ENCODE data around the gene STEAP1.
"Not testable (repeated sequence)": the region's sequence is repeated elsewhere in the genome, so short reads cannot be mapped to it uniquely, and the experiment has no call there.

The STEAP1 gene

DNA sequence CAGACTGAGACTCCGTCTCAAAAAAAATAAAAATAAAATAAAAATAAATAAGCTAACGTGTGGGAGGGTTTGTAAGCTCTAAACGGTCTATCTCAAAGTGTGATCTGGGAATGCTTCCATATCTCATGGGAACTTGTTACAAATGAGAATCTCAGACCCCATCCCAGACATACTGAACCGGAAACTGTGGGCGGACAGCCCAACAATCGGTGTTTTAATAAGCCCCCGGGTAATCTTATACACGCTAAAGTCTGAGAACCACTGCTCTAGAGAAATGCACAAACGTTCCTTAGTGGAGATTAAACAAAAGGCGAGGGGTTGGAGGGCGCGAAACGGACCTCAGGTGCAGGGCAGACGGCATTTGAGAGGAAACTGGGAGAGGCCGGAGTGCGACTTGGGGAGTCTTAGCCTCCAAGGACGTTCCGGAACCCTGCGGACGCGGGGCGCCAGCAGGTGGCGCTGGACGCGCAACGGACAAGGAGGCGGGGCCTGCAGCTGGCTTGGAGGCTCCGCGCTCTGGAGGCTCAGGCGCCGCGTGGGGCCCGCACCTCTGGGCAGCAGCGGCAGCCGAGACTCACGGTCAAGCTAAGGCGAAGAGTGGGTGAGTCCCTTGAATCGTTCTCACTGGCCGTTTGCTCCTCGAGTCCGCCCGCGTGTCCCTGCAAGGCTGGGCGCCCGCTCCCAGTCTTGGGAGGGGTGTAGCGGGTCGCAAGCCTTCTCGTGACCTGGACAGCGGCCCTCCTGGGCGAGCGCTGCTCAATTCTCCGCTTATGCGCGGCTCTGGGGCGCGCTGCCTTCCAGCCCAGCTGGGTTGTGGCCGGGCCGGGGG is at the start of gene STEAP1:
Gene STEAP1 (plus strand): TSS at position 527 of the 829 bp plus-strand sequence. CDS start 5,320 bp downstream, outside the sequence.
- peak; percentile 67 for DNase-seq (ENCODE audit: low read depth, low spot score)

DNA sequence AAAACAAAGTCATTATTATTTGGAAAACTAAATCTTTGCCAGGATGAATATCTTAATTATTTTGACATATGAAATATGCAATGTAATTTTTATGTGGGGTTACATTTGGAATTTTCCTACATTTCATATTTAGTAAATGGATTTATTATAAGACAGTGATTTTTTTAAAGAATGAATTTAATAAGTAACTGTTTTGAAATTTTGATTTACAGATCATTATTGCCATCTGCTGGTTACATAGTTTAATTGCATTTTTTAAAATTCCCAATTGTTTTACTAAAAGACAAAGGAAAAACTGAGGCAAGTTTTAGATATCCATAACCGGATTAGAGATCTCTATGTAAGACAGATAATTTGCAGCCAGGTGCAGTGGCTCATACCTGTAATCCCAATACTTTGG is 39.3 kb upstream of the STEAP1 start:
- not testable (repeated sequence) for DNase-seq (ENCODE audit: low read depth, low spot score)

DNA sequence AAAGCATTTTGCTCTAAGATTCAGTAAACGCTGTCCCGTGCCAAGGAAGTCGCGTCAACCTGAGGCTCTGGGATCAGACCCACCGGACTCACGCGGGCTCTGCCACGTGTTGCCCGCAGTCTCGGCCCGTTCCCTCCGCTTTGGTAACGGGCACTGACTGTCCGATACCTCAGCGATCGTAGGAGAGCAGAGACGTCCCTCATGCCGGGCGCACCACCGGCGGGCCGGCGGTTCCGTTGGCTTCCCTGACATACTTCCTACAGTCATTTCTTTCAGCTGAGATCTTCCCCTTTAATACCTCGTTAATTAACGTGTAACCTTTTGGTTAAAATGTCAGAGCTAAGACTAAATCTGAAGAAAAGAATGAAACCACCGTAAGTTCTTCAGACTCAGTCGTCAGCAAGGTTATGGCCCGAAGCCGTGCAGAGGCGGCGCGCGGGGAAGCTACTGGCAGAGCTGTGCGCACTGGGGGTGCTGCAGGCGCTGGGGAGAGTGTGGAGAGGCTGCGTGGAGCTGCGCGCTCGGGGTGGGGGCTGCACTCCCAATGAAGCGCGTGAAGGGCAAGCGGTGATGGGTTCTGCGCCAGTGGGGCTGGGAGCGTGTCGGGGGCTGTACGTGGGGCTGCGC is 35.6 kb upstream of the STEAP1 start:
- not testable (repeated sequence) for DNase-seq (ENCODE audit: low read depth, low spot score)

DNA sequence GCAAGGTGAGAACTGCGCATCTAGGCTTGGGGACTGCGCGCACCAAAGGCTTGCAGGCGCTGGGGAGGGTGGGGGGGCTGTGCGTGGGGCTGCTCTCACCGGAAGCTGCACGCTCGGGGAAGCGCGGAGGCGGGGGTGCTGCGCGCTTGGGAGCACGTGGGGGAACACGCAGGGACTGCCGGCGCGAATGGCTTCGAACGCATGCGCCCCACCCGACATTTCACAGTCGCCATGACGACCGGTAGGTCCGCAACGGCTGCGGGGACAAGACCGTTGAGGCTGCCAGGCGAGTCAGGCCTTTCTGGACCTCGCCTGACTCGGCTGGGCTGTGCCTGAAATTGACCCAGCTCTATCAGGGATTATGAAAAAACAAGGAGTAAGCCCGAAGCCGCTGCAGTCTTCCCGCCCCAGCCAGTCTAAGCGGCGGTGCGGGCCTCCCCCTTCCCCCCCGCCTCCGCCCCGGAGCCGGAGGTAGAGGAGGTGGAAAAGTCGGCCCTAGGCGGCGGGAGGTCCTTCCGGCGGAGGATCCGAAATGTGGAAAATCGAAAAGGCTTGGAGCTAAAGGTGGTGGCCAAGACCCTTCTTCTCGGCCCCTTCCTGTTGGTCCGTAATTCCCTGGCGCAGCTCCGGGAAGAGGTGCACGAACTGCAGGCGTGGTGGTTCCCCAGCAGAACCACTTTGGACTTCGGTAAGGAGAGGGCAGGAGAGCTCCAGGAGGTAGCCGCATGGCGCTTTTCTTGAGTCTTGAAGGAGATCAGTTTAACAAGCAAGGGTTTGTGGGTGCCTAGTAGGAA is 34.9 kb upstream of the STEAP1 start:
- no peak for DNase-seq (ENCODE audit: low read depth, low spot score)

DNA sequence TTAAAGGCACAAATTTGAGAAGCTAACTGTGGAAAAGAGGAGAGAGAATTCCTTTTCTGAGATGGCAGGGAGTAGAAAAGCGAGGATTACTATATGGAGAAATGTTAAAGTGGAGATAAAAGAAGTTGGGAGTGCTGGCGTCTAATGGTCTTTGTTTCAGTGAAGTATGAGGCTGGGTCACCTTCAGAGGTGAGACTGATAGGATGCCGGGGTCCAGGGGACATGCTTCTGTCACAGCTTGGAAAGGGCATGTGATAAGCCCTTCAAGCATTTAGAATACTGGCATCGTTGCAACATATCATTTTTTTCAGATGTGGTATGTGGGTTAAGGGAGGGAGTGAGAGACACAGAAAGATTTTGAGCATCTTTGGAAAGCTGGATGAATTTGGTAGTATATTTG is 34.1 kb upstream of the STEAP1 start:
- not testable (repeated sequence) for DNase-seq (ENCODE audit: low read depth, low spot score)

DNA sequence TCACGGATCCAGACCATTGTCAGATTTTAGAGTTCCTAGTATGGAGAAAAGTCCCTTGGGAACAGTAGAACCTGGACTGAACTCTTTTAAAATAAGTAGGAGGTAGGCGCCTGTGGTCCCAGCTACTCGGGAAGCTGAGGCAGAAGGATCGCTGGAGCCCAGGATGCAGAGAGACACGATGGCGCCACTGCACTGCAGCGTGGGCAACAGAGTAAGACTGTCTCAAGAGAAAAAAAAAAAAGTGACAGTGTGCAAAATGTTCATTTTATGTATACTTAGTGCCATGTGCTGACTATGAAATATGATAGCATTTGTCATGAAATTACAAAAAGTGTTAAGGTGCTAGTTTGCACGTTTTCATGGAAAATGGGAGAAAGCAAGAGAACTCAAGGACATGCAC is 22.5 kb upstream of the STEAP1 start:
- not testable (repeated sequence) for DNase-seq (ENCODE audit: low read depth, low spot score)

DNA sequence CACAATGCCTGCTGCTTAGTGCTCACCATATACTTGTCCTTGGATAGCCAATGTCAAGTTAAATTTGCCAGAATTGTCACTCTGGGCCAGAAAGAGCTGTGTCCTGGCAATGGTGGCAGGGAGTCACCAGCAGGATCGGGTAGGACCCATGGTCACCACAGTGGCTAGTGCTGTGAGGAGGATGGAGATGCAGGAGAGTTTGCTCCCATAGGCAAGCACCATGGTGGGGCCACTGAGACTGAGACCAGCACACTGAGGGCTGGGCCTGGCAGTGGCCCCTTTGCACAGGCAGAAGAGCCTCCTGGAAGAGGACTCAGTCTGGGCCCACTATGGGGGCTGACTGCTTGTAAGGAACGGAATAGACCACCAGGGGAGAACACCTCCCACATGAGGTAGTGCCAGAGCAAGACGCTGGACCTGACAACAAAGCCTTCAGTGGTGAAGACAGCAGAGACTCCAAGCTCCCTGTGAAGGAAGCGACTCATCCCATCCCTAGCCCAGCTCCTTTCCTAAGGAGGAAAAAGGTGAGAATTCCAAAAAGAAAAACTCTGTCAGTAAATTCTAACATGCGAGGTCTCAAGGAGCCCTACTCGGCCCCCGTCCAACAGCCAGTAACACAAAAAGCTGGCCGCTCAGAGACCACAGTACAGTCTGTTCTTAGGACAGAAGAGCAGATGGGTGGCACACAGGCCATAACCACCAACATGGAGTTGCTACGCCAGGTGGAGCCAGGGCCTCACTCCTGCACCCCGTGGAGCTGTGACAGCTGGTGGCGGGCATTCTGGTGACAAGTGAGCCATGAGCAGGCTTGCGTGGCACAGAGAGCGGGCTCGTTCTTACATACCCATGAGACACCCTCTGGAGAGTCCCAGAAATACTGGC is 6.9 kb upstream of the STEAP1 start:
- not testable (repeated sequence) for DNase-seq (ENCODE audit: low read depth, low spot score)

DNA sequence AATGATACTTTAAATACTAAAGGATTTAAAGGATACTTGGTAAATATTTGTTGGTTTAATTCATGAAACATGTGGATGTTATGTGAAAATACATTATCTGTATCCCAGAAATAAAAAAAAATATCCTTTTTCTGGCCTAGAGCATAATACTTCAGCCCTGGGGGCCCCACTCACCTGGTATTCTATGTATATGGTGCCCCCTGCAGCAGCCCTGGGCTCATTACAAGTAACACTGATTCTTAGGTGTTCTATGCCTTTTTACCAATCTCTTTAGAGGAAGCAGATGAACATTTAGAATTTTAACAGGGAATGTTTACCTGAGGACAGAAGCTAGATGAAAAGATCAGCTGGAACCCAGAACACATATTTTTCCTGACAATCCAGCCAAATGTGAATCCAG is 4.8 kb upstream of the STEAP1 start:
- not testable (repeated sequence) for DNase-seq (ENCODE audit: low read depth, low spot score)

DNA sequence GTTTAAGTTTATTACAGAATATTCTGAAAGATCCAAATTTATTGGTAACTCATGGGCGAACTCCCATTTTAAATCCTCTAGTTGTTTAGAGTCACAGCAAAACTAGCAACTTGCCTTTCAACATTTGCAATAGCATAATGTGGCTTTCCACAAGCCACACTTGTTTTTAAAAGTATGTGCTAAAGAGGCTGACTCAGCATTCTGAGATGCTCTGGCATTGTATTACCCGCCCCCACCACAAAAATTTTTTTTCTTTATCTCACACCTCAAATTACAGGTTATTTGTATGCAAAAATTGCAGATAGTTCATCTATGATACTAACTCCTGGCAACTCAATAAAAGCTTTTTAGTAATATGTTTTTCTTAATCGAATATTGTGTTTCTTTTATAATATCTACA is 2.4 kb upstream of the STEAP1 start:
- DNase-seq (ENCODE audit: low read depth, low spot score), result not testable (repeated sequence)

DNA sequence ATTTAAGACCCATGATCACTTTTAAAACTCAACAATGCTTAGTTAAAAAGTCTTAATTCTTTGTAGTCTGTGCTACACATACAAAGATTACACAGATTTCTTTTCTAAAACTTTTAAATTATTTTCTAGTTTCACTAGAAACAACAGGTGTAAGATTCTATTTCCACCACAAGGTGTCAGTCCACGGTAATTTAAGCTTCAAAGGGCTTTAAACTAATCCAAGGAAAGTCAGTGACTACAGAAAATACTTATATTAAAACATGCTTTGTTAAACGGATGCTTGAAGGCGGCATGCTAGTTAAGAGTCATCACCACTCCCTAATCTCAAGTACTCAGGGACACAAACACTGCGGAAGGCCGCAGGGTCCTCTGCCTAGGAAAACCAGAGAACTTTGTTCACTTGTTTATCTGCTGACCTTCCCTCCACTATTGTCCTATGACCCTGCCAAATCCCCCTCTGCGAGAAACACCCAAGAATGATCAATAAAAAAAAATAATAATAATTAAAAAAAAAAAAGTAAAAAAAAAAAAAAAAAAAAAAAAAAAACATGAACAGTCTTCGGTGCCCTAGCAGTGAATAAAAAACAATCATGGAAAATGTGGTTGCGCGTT is 1.5 kb upstream of the STEAP1 start:
- DNase-seq (ENCODE audit: low read depth, low spot score), result not testable (repeated sequence)

DNA sequence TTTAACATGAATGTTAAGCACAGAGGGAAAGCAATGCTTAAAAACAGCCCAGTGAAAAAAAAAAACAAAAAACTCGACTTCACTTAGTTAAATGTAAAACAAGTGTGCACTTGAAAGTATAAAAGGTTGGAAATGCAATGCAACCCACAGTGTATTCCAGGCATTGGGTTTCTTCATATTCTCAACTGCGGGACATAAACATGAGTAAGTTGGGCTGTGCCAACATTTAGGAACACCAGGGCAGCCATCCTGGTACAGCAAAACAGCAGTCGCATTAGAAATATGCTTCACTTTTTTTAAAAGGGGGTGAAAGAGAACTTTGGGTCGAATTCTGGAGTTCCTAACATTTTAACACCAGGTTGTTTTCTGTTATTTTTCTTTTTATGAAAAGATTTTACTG is 937 bp downstream of the STEAP1 start:
- DNase-seq (ENCODE audit: low read depth, low spot score), result no peak

DNA sequence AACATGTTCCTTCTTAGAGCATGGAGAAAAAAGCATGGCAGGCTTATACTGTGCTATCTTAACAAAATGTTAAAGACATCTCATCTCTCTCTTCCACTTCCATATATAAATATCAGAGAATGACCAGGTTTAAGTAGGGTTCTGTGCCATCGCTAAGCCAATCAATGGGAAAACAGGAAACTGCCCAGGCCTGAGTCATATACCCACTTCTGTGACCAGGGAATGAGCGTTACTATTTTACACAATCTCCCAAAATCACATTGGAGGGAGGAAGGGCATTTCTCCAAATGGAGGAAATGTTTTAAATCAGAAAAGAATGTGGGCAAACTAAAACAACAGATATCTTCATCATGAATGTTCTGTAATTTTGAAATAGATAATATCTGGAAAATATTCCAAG is 3.1 kb downstream of the STEAP1 start:
- not testable (repeated sequence) for DNase-seq (ENCODE audit: low read depth, low spot score)

DNA sequence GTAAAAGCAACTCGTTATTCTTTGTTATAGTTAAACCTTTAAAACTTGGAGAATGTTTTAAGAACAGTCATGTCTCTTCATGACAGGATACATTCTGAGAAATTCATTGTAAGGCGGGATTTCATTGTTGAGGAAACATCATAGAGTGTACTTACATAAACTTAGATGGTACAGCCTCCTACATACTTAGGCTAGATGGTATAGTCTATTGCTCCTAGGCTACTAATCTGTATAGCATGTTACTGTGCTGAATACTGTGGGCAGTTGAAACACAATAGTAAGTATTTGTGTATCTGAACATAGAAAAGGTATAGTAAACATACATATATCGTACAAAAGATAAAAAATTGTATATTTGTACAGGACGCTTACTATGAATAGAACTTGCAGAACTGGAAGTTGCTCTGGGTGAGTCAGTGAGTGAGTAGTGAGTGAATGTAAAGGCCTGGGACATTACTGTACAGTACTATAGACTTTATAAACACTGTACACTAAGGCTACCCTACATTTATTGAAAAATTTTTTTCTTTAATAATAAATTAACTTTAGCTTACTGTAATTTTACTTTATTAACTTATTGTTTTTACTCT is 3.6 kb downstream of the STEAP1 start:
- not testable (repeated sequence) for DNase-seq (ENCODE audit: low read depth, low spot score)

DNA sequence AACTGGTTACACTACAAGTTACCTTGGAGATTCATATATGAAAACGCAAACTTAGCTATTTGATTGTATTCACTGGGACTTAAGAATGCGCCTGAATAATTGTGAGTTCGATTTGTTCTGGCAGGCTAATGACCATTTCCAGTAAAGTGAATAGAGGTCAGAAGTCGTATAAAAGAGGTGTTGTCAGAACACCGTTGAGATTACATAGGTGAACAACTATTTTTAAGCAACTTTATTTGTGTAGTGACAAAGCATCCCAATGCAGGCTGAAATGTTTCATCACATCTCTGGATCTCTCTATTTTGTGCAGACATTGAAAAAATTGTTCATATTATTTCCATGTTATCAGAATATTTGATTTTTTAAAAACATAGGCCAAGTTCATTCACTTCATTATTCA is 9.3 kb downstream of the STEAP1 start:
- no peak for DNase-seq (ENCODE audit: low read depth, low spot score)

DNA sequence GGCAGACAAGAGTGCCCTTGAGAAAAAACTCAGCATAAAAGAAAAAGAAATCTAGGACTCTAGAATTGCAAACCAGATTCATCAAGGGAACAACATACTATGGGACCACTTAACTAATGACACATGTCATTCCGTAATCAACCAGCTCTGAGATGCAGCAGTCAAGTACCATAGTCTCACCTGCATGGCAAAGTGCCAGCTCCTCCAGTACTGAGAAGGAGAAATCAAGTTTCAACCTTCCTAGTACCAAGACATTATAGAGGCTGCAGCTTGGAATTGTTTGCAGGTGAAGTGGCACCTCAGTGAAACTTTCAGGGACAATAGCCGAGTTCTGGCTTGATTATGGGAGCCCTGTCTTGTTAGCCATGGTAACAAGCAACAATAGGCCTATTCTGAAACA is 11.5 kb downstream of the STEAP1 start:
- DNase-seq (ENCODE audit: low read depth, low spot score), result no peak

DNA sequence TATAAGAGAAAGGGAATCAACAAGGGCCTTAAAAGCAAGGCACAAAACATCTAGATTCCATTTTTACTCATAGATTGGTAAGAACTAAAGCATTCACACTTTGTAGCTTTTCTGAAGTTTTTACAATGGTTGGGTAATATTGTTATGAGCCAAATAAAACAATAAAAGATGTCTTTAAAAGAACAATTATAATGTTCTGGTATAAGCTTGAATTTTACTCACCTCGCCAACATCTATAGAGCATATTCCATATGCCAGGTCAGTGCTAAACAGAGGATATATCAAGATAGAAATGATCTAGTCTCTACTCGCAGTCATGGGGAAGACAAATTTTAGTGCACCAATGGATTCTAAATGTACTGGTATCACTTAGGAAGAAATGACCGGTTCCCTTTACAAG is 11.9 kb downstream of the STEAP1 start:
- no peak for DNase-seq (ENCODE audit: low read depth, low spot score)

DNA sequence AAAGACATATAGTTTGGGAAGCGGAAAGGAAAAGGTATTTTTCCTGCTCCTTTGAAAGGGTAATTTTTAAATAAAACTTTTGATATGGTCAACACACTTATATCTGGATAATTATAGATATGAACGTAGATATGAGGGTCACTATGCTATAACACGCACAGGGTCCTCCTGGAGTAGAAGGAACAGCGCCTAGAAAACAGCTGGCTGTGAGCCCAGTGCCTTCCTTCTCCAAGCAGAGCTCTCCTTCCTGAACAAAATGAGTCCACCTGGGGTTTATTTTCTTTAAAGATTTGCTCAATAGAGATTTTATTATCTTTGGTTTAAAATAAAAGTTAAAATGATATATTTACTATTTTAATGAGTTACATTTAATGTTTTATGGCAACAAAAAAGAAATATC is 13.1 kb downstream of the STEAP1 start:
- no peak for DNase-seq (ENCODE audit: low read depth, low spot score)

DNA sequence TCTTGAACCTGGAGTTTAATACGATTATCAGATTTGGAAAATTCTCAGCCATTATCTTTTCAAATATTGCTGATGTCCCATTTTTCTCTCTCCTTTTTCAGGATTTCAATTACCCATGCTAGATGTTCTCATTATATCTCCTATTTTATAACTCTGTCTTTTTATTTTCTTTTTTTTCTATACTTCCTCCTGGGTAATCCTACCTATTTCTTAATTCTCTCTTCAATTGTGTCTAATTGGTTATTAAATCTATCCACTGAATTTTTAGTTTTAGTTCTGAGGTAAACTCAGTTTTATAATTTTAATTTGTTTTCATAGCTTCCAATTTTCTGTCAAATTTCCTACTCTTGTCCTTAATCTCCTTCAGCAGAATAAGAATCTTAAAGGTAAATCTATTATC is 15.6 kb downstream of the STEAP1 start:
- DNase-seq (ENCODE audit: low read depth, low spot score), result no peak

DNA sequence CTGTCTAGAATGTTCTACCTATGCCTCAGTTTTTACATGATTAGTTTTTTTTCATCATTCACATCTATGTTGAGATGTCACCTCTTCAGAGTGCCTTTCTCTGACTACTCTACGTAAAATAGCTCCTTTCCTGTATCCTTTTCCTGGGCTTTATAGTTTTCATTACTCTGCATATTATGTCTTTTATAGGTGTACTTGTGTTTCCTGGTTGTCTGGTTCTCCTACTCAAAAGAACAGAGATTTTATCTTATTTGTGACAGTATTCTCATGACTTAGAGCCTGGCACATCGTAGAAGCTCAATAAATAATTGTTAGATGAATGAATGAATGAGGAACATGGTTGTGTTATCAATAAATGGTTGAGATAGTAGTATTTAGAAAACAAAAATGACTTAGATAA is 17.9 kb downstream of the STEAP1 start:
- no peak for DNase-seq (ENCODE audit: low read depth, low spot score)

DNA sequence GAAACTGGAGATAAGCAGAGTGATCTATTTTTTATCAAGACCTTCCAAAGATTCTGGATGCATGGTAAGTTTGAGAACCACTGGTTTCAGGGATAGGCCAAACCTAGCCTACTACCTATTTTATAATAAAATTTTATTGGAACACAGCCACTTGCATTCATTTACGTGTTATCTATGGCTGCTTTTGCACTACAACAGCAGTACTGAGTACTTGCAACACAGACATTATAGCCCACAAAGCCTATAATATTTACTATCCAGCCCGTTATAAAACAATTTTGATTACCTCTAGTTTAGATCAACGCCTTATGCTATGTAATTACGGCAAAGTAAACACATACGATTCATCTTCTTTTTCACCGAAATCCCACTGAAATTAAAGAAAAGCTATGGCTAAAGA is 18.4 kb downstream of the STEAP1 start:
- no peak for DNase-seq (ENCODE audit: low read depth, low spot score)

All from activated CD4-positive, CD25-positive, alpha-beta regulatory T cell treated with anti-CD3 and anti-CD28 coated beads, Interleukin-2, amount 50 U/mL, for 16 hours (primary cell).